Erythroblast (primary cell): ENCODE data around the gene DHX30.

Source experiments
- GATA1 ChIP-seq: IDR thresholded peaks from 2 replicates; pipeline ENCODE4 v1.6.1; 2011; ENCODE audit warnings: low read depth, mild to moderate bottlenecking, control low read depth, low read length, moderate library complexity
- POLR2A ChIP-seq: IDR thresholded peaks from 2 replicates; pipeline ENCODE4 v1.6.1; 2011; ENCODE audit warnings: mild to moderate bottlenecking, low read length

GRCh38 chr3:47803480-47804025 is 615 bp downstream of the DHX30 start:
- TF ChIP-seq POLR2A (no peak), GATA1 (no peak)
